Measurements from ENCODE around the gene URI1. TPM values are rescaled to one million over a fixed set of nuclear protein-coding genes. Genes with fewer than 3 reads are reported as not detected.

URI1 gene
- total and polyA plus RNA-seq, 2 of the 8 experiments (the other 6 are each of a cell fraction or from before 2014, with no cell fraction given) = 27.7 to 64.3 TPM

DNA sequence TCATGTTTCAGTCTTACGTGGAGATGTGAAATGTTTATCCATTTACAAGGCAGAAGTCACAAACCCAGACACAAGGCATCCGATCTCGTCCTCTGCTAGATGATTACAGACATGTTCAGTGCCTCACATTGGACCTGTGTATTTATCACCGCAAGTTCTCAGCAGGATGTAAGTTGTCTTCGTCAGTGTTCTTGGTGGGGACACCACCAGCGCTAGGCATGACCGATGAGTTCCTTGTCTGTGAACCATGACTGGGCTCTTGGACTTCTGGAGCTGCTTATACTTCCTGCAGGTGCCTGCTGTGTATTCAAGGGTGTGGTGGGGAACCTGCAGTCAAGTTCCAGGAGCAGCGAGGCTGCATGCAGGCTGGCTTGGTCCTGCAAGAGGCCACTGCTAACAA, 105.4 kb downstream of the URI1 start:
- no peak overlapping the region for H2AFZ ChIP-seq (ENCODE audit: low read length)
- no peaks in the 10 kb centered on the region for H3K79me2 ChIP-seq (ENCODE audit: control insufficient read depth in 1 of 2, insufficient read depth in 2 of 2, low read length in 2 of 2)
- H4K91ac ChIP-seq (replicated peaks; ENCODE audit: insufficient read length, low read length) = no peak overlapping the region
- no peak overlapping the region for H4K5ac ChIP-seq (ENCODE audit: insufficient read length, low read depth, low read length)
- H3K23me2 ChIP-seq (ENCODE audit: low read depth, low read length) = no peaks in the 10 kb centered on the region
- H3K36me3 ChIP-seq (ENCODE audit: control insufficient read depth in 2 of 4, insufficient read depth in 4 of 4, low read length in 3 of 4) = no peaks in the 10 kb centered on the region
- H3K14ac ChIP-seq (ENCODE audit: insufficient read length) = no peak overlapping the region
- no peaks in the 10 kb centered on the region for H3K4me1 ChIP-seq (replicated peaks in 1 of 4; ENCODE audit: control insufficient read depth in 3 of 4, insufficient read depth in 4 of 4, low read length in 3 of 4)
- ChIA-PET POLR2A (ENCODE audit: partially characterized antibody) (no interaction called here), CTCF (ENCODE audit: partially characterized antibody) (interaction anchor here (0.8 to 0.9 kb wide), 2 partner anchors 25 to 59 kb away, joined by 3 read pairs; no protein-coding TSS in a partner anchor)
- no peak overlapping the region for H3K4me3 ChIP-seq (ENCODE audit: extremely low read depth in 1 of 4, insufficient read depth in 2 of 4, low read depth in 3 of 4, low read length in 4 of 4)
- H4K8ac ChIP-seq (ENCODE audit: extremely low read depth, insufficient read depth, low read length) = no peak overlapping the region
- no peak overlapping the region for H3K4me2 ChIP-seq (ENCODE audit: insufficient read depth in 1 of 2, low read depth in 2 of 2, low read length in 2 of 2)
- no peak overlapping the region for H3K18ac ChIP-seq (ENCODE audit: extremely low read depth, low read length)
- H4K20me1 ChIP-seq (replicated peaks in 1 of 2; ENCODE audit: control insufficient read depth in 1 of 2, insufficient read depth in 2 of 2, low read length in 2 of 2) = no peaks in the 10 kb centered on the region
- no peak overlapping the region for H2BK12ac ChIP-seq (ENCODE audit: low read depth, low read length)
- H3K27ac ChIP-seq (ENCODE audit: low read depth, low read length) = no peak overlapping the region
- H3K27me3 ChIP-seq (replicated peaks in 1 of 4; ENCODE audit: control insufficient read depth in 3 of 4, extremely low read depth in 1 of 4, insufficient read depth in 3 of 4, low read length in 3 of 4) = no peaks in the 10 kb centered on the region
- FAIRE-seq = no peak
- 93% methylated on average over 8 of the region's 8 CpGs; no CpG with 5 or more reads in 1 of the 2 experiments for WGBS, 2 experiments (ENCODE audit: extremely low coverage in 1 of 2, insufficient coverage in 1 of 2, insufficient read length in 1 of 2, insufficient replicate concordance in 2 of 2, low coverage in 1 of 2, low lambda C conversion rate in 2 of 2, missing lambda C conversion rate in 1 of 2)
- no peaks in the 10 kb centered on the region for H3K79me1 ChIP-seq (ENCODE audit: low read depth, low read length)
- H3K23ac ChIP-seq (ENCODE audit: insufficient read length) = no peak overlapping the region
- H2BK5ac ChIP-seq (ENCODE audit: low read depth, low read length) = no peak overlapping the region
- no peak overlapping the region for H3K4ac ChIP-seq (replicated peaks; ENCODE audit: insufficient read length, low read depth, low read length)
- H2BK15ac ChIP-seq (ENCODE audit: low read length) = no peak overlapping the region
- DNase-seq (ENCODE audit: low read depth in 1 of 2, low spot score in 2 of 2) = no peak
- H3K56ac ChIP-seq (replicated peaks; ENCODE audit: insufficient read length, low read depth, low read length) = no peak overlapping the region
- no peak overlapping the region for H2BK120ac ChIP-seq (replicated peaks; ENCODE audit: low read depth, low read length)
- no peak for TF ChIP-seq JUND (IDR thresholded peaks at IDR 0.05; ENCODE audit: low read length)
- TF ChIP-seq RXRA (IDR thresholded peaks at IDR 0.05; ENCODE audit: insufficient read depth, low read depth, low read length) = no peak
- TF ChIP-seq TEAD4 (IDR thresholded peaks at IDR 0.05; ENCODE audit: low read depth, low read length) = no peak
- no peak for TF ChIP-seq EGR1 (IDR thresholded peaks at IDR 0.05; ENCODE audit: borderline replicate concordance, low read depth, low read length)
- no peak for TF ChIP-seq EP300 (IDR thresholded peaks at IDR 0.05; ENCODE audit: borderline replicate concordance in 1 of 2, low read depth in 2 of 2, low read length in 2 of 2)
- no peak for TF ChIP-seq SIRT6 (IDR thresholded peaks at IDR 0.05; ENCODE audit: low read length)
- no peak for TF ChIP-seq ZNF274 (IDR thresholded peaks at IDR 0.05; ENCODE audit: borderline replicate concordance, extremely low read depth, low read length)
- no peak for TF ChIP-seq RNF2 (IDR thresholded peaks at IDR 0.05; ENCODE audit: borderline replicate concordance, low read depth, low read length, missing control alignments, poor library complexity, severe bottlenecking)
- TF ChIP-seq KDM1A (IDR thresholded peaks at IDR 0.05; ENCODE audit: borderline replicate concordance, low read length) = no peak
- no peak for TF ChIP-seq SP2 (IDR thresholded peaks at IDR 0.05; ENCODE audit: low read length)
- no peak for TF ChIP-seq CBX8 (IDR thresholded peaks at IDR 0.05; ENCODE audit: borderline replicate concordance, low read depth, low read length)
- H3K9ac ChIP-seq (replicated peaks in 1 of 4; ENCODE audit: extremely low read depth in 1 of 4, low read depth in 3 of 4, low read length in 3 of 4) = no peak overlapping the region
- no peaks in the 10 kb centered on the region for H3K9me3 ChIP-seq (ENCODE audit: insufficient read depth in 2 of 2, low read depth in 1 of 2, low read length in 1 of 2)
- H2BK20ac ChIP-seq (ENCODE audit: low read length) = no peak overlapping the region
- H2AK5ac ChIP-seq (ENCODE audit: low read depth, low read length) = no peak overlapping the region

All from H1 (cell line).